Fibroblast of mammary gland (primary cell): ENCODE measurements around the gene RHOF.

Experiments
- DNase-seq: peaks from one replicate; pipeline ENCODE4 v3.0.0-alpha.2; 2010; ENCODE audit warnings: low read depth
- H3K4me3 ChIP-seq: 2 replicates; pipeline ENCODE4 v1.5.1; 2011; ENCODE audit warnings: low read depth, mild to moderate bottlenecking, low read length, moderate library complexity; ENCODE audit not compliant: control insufficient read depth
- CTCF ChIP-seq: conservative IDR thresholded peaks from 2 replicates; pipeline ENCODE4 v1.5.1; 2011; ENCODE audit warnings: low read depth, low read length, inconsistent platforms; ENCODE audit not compliant: control insufficient read depth, insufficient read depth

Gene RHOF

GRCh38 chr12:121804417-121805111 is 11.1 kb upstream of the RHOF start:
- H3K4me3 ChIP-seq = peak overlapping the region; percentile 69
- no peak for TF ChIP-seq CTCF
- DNase-seq = no peak

DNA sequence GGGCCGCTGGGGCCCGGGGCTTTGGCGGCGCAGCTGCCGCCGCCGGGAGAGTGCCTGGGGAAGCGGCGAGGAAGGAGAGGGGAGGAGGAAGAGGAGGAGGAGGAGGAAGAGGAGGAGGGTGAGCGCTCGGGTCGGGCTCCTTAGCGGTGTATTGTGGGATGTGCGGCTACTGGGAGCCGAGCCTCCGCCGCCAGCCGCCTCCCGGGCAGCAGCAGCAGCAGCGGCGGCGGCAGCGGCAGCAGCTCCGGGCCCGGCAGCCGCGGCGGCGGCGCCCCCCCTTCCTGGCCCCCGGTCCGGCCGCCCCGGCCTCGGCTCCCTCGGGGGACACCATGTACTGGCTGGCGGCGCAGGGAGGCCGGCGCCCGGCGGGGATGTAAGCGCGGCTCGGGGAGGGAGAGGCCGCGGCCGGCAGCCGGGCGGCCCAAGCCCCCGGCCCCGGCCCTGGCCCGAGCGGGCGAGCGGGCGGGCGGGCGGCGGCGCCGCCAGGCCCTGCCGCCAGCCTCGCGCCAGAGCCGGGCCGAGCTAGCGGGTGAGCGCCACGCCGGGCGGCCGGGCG is 10.5 kb upstream of the RHOF start, which contains the start of gene SETD1B:
TSS of gene SETD1B (plus strand) at position 149 of the 556 bp plus-strand sequence. CDS start 729 bp downstream, outside the sequence.
- no peak for TF ChIP-seq CTCF
- DNase-seq = peak; percentile 62
- peak within 1 kb of the TSS; percentile 69 for H3K4me3 ChIP-seq

- peak; percentile 93 for DNase-seq
- H3K4me3 ChIP-seq = peak overlapping the region; percentile 53
- no peak for TF ChIP-seq CTCF
Observed at GRCh38 chr12:121802843-121803698, 9.6 kb upstream of the RHOF start.

- no peak for TF ChIP-seq CTCF
- no peak for DNase-seq
- peak overlapping the region; percentile 53 for H3K4me3 ChIP-seq
Observed at GRCh38 chr12:121802485-121802842, 9.0 kb upstream of the RHOF start.

DNA sequence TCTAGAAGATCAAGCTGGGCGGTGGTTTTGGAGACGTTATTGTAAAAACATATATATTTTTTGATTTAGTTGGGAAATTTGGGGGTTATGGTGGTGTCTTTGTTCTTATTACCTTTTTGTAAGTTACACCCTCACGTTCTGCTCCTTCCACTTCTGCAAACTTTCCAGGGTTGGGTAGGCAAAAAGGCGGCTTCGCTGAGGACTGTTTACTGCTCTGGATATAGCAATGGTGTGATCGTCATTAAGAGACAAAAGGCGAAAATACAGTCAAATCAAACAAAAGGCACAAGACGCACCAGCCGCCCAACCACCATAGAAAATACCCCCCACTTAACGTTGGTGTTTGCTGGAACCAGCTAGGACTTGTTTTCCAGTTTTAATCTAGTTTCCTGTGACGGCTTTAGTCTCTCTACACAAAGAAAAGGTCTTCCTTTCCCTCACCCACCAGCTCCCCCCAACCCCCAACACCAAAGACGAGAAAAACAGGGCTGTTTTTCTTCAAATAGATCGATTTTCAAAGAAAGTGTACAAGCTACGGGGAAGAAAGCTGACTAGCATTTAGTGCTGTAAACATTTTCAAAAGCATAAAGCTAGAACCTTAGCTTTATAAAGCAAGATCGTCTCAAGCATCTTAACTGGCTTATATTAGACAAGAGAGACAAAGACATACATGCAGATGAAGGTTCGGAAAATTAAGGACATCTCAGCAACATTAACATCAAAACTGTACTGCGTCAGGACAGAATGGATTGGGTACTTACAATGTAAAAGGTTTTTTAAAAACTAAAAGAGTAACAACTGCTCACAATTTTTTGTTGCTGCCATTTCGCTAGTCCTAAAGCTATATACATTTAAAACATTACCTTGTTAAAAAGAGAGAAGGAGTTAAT is 8.4 kb upstream of the RHOF start:
- DNase-seq = peak; percentile 47
- TF ChIP-seq CTCF = no peak

More for the DNA sequence above, 8.4 kb upstream of the RHOF start:
- H3K4me3 ChIP-seq = peak overlapping the region; percentile 53
